GM19351 (cell line): Measurements from ENCODE around the gene PCDHA5.
"Not testable (repeated sequence)": the region's sequence is repeated elsewhere in the genome, so short reads cannot be mapped to it uniquely, and the experiment has no call there.

ENCODE experiments used
- ATAC-seq: cut with Tn5 transposase; IDR thresholded peaks from one replicate; pipeline ENCODE4 v1.9.1; 2021; ENCODE audit warnings: mild to moderate bottlenecking, moderate library complexity; ENCODE audit not compliant: unreplicated experiment

Gene PCDHA5

DNA sequence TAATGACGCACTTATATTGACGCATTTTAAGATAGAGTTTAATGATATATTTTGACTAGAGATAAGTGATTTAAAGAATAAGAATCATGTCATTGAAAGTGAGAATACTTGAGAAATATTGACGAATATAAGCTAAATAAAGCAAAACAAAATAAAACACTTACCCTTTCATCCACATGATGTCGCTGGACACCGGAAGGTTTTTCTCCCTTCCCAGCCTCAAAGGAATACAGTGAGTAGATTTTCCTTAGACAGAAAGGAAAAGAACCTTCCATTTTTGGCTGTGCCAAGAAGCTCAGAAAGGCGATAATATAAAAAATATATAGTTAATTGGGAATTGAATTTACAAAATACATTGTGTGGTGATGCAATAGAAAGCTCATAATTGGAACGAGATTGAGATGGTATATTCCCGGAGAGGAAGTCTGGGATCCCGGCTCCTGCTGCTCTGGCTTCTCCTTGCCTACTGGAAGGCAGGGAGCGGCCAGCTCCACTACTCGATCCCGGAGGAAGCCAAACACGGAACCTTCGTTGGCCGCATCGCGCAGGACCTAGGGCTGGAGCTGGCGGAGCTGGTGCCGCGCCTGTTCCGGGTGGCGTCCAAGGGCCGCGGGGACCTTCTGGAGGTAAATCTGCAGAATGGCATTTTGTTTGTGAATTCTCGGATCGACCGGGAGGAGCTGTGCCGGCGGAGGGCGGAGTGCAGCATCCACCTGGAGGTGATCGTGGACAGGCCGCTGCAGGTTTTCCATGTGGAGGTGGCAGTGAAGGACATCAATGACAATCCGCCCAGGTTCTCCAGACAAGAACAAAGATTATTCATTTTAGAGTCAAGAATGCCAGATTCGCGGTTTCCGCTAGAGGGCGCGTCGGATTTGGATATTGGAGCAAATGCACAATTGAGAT, at the start of gene PCDHA5:
Gene PCDHA5, plus strand, starts transcription at position 239 of the 906 bp plus-strand sequence.
- no peak for ATAC-seq

DNA sequence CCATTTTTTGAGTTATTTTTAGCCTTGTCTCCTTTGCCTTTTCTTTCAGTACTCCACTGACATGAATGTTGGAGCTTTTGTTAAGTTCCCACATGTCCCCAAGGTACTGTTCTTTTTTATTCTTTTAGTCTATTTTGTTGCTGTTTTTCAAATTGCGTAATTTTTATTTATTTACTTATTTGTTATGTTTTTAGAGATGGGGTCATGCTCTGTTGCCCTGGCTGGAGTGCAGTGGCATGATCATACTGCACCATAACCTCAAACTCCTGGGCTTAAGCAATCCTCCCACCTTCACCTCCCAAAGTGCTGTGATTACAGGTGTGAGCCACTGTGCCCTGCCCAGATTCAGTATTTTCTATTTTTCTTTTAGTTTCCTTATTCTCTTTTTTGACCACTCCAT, 40.9 kb upstream of the PCDHA5 start:
- no peak for ATAC-seq

DNA sequence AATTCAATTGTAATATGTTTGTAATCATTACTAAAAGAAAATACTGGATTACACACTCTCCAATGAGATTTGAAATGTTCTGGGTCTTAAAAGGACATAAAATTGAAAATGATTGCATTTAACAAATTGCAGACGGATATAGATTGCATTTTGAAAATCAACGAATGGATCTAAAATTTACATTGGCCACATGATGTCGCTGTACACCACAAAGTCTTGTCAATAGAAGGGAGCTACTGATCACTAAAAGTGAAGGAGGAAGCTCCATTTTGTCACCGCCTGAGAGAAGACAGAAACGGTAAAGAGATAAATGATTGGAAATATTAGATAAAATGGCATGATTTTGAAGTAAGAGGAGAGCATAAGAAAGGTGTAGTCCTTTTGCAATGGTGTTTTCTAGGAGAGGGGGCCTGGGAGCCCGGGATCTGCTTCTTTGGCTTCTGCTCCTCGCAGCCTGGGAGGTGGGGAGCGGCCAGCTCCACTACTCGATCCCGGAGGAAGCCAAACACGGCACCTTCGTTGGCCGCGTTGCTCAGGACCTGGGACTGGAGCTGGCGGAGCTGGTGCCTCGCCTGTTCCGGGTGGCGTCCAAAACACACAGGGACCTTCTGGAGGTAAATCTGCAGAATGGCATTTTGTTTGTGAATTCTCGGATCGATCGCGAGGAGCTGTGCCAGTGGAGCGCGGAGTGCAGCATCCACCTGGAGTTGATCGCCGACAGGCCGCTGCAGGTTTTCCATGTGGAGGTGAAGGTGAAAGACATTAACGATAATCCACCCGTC, 35.3 kb upstream of the PCDHA5 start, which contains the start of gene PCDHA1:
Gene PCDHA1, plus strand, starts transcription at position 236 of the 782 bp plus-strand sequence.
- ATAC-seq = no peak

DNA sequence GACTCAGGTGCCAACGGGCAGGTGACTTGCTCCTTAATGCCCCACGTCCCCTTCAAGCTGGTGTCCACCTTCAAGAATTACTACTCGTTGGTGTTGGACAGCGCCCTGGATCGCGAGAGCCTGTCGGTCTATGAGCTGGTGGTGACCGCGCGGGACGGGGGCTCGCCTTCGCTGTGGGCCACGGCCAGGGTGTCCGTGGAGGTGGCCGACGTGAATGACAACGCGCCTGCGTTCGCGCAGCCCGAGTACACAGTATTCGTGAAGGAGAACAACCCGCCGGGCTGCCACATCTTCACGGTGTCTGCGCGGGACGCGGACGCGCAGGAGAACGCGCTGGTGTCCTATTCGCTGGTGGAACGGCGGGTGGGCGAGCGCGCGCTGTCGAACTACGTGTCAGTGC, 34.0 kb upstream of the PCDHA5 start:
- ATAC-seq = not testable (repeated sequence)

DNA sequence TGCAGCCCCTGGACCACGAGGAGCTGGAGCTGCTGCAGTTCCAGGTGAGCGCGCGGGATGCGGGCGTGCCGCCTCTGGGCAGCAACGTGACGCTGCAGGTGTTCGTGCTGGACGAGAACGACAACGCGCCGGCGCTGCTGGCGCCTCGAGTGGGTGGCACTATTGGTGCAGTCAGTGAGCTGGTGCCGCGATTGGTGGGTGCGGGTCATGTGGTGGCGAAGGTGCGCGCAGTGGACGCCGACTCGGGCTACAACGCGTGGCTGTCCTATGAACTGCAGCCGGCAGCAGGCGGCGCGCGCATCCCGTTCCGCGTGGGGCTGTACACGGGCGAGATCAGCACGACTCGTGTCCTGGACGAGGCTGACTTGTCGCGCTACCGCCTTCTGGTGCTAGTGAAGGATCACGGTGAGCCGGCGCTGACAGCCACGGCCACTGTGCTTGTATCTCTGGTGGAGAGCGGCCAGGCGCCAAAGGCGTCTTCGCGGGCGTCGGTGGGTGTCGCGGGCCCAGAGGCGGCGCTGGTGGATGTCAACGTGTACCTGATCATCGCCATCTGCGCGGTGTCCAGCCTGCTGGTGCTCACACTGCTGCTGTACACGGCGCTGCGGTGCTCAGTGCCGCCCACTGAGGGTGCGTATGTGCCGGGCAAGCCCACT, 33.4 kb upstream of the PCDHA5 start:
- ATAC-seq = not testable (repeated sequence)

DNA sequence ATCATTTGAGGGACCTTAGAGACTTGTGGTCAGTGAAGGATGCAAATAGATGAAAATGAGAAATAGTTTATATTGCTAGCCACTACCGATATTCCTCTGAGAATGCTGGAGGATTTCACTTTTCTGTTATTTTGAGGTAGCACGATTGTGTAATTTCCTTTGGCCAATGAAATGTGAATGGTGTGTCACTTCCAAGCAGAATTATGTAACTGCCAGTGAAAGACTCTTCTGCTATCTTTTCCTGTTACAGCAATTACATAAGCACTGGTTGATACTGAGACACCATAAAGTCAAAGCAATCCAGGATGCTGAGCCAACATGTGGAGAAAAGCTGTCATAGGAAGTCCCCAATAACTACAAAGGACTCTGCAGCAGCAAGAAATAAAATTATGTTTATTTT, 30.3 kb upstream of the PCDHA5 start:
- no peak for ATAC-seq

DNA sequence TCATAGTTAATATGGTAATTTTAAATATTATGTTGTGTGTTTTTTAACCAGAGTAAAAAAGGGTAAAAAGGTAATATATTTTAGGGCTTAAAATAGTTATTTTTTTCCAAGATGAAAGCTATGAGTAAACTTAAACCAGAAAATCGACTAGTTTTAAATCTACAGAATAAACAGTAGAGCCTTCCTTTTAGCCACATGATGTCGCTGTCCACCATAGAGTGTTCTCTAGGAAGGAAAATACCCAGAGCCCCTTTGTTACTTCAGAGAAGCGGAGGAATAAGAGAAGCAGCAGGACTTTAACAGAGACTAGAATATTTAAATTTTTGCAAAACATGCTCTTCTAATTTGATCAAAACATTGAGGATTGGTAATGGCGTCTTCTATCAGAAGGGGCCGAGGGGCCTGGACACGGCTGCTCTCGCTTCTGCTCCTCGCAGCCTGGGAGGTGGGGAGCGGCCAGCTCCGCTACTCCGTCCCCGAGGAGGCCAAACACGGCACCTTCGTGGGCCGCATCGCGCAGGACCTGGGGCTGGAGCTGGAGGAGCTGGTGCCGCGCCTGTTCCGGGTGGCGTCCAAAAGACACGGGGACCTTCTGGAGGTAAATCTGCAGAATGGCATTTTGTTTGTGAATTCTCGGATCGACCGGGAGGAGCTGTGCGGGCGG, 26.7 kb upstream of the PCDHA5 start, which contains the start of gene PCDHA2:
Gene PCDHA2, plus strand, starts transcription at position 258 of the 664 bp plus-strand sequence.
- no peak for ATAC-seq

DNA sequence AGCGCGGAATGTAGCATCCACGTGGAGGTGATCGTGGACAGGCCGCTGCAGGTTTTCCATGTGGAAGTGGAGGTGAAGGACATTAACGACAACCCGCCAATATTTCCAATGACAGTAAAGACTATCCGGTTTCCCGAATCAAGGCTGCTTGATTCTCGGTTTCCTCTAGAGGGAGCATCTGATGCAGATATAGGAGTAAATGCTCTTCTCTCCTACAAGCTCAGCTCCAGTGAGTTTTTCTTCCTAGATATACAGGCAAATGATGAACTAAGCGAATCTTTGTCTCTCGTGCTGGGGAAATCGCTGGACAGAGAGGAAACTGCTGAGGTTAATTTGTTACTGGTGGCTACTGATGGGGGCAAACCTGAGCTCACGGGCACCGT, 26.2 kb upstream of the PCDHA5 start:
- ATAC-seq = no peak

DNA sequence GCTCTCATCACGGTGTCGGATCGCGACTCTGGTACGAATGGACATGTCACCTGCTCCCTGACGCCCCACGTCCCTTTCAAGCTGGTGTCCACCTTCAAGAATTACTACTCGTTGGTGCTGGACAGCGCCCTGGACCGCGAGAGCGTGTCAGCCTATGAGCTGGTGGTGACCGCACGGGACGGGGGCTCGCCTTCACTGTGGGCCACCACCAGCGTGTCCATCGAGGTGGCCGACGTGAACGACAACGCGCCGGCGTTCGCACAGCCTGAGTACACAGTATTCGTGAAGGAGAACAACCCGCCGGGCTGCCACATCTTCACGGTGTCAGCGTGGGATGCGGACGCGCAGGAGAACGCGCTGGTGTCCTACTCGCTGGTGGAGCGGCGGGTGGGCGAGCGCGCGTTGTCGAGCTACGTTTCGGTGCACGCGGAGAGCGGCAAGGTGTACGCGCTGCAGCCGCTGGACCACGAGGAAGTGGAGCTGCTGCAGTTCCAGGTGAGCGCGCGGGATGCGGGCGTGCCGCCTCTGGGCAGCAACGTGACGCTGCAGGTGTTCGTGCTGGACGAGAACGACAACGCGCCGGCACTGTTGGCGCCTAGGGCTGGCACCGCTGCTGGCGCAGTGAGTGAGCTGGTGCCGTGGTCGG, 25.2 kb upstream of the PCDHA5 start:
- ATAC-seq = not testable (repeated sequence)

DNA sequence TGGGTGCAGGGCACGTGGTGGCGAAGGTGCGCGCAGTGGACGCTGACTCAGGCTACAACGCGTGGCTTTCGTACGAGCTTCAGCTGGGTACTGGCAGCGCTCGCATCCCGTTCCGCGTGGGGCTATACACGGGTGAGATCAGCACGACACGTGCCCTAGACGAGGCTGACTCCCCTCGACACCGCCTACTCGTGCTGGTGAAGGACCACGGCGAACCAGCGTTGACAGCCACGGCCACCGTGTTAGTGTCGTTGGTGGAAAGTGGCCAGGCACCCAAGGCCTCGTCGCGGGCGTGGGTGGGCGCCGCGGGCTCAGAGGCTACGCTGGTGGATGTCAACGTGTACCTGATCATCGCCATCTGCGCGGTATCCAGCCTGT, 24.7 kb upstream of the PCDHA5 start:
- no peak for ATAC-seq

DNA sequence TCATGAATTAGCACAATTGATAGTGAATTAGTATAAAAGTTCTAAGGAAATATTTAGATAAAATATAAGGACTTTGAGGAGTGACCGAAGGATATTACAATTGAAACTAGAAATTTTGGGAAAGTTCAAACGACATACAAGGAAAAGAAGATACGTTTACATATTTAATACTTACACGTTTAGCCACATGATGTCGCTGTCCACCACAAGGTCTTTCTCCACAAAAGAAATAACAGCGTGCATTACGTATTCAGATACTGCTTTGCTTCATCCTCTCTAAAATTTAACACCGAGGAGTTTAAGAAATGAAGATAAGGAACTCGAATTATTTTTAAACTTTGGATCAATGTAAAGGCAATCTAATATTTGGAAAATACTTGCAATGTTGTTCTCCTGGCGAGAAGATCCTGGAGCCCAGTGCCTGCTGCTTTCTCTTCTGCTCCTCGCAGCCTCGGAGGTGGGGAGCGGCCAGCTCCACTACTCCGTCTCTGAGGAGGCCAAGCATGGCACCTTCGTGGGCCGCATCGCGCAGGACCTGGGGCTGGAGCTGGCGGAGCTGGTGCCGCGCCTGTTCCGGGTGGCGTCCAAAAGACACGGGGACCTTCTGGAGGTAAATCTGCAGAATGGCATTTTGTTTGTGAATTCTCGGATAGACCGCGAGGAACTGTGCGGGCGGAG, 20.5 kb upstream of the PCDHA5 start, which contains the start of gene PCDHA3:
Gene PCDHA3, plus strand, starts transcription at position 242 of the 678 bp plus-strand sequence.
- no peak for ATAC-seq

DNA sequence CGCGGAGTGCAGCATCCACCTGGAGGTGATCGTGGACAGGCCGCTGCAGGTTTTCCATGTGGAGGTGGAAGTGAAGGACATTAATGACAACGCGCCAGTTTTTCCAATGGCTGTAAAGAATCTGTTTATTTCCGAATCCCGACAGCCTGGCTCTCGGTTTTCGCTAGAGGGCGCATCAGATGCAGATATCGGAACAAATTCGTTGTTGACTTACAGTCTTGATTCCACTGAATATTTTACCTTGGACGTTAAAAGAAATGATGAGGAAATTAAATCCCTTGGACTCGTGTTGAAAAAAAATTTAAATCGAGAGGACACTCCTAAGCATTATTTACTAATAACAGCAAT, 19.9 kb upstream of the PCDHA5 start:
- ATAC-seq = no peak

DNA sequence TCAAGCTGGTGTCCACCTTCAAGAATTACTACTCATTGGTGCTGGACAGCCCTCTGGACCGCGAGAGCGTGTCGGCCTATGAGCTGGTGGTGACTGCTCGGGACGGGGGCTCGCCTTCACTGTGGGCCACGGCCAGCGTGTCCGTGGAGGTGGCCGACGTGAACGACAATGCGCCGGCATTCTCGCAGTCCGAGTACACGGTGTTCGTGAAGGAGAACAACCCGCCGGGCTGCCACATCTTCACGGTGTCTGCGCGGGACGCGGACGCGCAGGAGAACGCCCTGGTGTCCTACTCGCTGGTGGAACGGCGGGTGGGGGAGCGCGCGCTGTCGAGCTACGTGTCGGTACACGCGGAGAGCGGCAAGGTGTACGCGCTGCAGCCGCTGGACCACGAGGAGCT, 19.0 kb upstream of the PCDHA5 start:
- not testable (repeated sequence) for ATAC-seq

DNA sequence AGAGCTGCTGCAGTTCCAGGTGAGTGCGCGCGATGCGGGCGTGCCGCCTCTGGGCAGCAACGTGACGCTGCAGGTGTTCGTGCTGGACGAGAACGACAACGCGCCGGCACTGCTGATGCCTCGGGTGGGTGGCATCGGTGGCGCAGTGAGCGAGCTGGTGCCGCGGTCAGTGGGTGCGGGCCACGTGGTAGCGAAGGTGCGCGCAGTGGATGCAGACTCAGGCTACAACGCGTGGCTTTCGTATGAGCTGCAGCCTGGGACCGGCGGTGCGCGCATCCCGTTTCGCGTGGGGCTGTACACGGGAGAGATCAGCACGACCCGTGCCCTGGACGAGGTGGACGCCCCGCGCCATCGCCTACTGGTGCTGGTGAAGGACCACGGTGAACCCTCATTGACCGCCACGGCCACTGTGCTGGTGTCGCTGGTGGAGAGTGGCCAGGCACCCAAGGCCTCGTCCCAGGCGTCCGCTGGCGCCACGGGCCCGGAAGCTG, 18.6 kb upstream of the PCDHA5 start:
- no peak for ATAC-seq

DNA sequence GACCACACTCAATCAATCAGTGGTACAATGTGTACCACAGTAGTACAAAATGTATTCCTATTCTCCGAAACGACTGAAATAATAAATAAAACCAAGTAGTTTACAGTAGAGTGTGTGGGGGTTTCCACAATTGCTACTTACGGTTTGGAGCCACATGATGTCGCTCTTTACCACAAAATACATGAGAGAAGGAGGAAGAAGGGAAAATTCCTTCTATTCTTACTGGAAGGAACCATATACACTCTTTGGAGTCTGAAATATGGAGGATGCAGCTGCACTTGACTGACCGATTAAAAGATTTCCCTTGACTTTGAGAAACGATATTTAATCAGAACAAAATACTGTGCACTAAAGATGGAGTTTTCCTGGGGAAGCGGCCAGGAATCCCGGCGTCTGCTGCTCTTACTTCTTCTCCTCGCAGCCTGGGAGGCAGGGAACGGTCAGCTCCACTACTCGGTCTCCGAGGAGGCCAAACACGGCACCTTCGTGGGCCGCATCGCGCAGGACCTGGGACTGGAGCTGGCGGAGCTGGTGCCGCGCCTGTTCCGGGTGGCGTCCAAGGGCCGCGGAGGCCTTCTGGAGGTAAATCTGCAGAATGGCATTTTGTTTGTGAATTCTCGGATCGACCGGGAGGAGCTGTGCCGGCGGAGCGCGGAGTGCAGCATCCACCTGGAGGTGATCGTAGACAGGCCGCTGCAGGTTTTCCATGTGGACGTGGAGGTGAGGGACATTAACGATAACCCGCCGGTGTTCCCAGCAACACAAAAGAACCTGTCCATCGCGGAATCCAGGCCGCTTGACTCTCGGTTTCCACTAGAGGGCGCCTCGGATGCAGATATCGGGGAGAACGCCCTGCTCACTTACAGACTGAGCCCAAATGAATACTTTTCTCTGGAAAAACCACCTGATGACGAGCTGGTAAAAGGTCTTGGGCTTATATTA, 14.3 kb upstream of the PCDHA5 start, which contains the start of gene PCDHA4:
Gene PCDHA4, plus strand, starts transcription at position 235 of the 942 bp plus-strand sequence.
- no peak for ATAC-seq

DNA sequence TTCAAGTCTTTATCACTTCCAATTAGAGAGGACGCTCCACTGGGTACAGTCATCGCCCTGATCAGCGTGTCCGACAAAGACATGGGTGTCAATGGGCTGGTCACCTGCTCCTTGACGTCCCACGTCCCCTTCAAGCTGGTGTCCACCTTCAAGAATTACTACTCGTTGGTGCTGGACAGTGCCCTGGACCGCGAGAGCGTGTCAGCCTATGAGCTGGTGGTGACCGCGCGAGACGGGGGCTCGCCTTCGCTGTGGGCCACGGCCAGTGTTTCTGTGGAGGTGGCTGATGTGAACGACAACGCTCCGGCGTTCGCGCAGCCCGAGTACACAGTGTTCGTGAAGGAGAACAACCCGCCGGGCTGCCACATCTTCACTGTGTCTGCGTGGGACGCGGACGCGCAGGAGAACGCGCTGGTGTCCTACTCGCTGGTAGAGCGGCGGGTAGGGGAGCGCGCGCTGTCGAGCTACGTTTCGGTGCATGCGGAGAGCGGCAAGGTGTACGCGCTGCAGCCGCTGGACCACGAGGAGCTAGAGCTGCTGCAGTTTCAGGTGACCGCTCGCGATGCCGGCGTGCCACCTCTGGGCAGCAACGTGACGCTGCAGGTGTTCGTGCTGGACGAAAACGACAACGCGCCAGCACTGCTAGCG, 13.0 kb upstream of the PCDHA5 start:
- not testable (repeated sequence) for ATAC-seq

DNA sequence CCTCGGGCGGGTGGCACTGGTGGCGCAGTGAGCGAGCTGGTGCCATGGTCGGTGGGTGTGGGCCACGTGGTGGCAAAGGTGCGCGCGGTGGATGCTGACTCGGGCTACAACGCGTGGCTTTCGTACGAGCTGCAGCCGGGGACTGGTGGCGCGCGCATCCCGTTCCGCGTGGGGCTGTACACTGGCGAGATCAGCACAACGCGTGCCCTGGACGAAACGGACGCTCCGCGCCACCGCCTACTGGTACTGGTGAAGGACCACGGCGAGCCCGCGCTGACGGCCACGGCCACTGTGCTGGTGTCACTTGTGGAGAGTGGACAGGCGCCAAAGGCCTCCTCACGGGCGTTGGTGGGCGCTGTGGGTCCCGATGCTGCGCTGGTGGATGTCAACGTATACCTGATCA, 12.5 kb upstream of the PCDHA5 start:
- no peak for ATAC-seq

DNA sequence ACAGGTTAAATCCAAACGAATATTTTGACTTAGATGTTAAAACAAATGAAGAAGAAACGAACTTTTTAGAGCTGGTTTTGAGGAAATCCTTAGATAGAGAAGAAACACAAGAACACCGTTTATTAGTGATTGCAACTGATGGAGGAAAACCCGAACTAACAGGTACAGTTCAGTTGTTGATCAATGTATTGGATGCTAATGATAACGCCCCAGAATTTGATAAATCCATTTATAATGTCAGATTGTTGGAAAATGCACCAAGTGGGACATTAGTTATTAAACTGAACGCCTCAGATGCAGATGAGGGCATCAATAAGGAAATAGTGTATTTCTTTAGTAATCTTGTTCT, 842 bp downstream of the PCDHA5 start:
- no peak for ATAC-seq
